Kidney glomerular epithelial cell (primary cell): Measurements from ENCODE around the gene CORO6.
A peak's percentile ranks its signal among the peaks of the same experiment; 100 is the strongest.

Experiments
- DNase-seq: peaks from one replicate; lab custom pipeline; 2025; lab: John Stamatoyannopoulos, UW

The CORO6 gene

GRCh38 chr17:29577001-29577370, 45.7 kb downstream of the CORO6 start:
- DNase-seq = no peak

GRCh38 chr17:29576214-29577000, 46.3 kb downstream of the CORO6 start:
- DNase-seq = no peak

GRCh38 chr17:29575511-29576213, 47.0 kb downstream of the CORO6 start:
- no peak for DNase-seq

DNA sequence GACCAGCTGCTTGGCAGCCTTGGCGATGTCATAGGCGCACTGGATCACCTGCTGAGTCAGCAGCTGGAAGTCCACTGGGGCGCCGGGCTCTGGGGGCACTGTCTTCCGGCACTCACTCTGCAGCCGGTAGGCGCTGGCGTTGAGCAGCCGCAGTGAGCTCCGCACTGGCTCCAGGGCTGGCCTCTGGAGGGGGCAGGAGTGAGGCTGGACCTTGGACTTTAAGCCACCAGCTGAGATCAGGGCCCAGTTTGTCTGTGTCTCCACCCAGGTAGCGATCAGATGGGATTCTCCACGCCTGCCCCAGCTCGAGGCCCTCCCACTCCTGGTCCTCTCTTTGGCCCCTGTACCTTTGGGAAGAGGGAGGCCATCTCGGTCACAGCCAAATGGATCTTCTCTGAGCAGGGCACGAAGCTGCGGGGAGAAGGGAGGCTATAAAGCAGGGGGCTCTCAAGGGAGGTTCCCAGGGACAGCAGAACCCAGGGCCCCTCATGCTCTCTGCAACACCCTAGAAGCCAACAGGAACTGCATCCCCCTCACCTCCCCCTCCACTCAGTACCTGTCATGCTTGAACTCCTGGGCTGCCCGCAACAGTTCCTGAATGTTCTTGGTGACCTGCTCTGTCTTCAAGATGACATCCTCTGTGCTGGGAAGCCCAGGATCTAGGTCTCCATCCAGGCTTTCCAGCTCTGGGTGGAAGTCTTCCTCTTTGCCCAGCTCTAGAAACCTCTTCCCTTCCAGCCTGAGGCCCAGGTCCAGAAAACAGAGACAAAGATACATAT, 47.8 kb downstream of the CORO6 start:
- DNase-seq = no peak

GRCh38 chr17:29573871-29574731, 48.6 kb downstream of the CORO6 start:
- DNase-seq = no peak

DNA sequence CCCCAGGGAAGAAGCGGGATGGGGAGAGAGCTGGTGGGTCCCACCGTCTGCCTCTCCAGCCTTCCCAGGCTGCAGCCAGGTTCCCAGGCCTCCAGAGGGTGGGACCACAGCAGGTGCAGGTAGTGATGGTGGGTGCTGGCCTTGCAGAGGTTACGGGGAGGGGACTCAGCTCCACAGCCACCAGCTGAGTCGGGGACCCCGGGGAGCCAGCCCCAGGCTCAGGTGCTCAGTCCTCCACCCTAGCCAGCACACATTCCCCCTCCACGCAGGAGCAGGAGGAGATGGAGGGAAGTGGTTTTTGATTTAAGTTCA, 49.2 kb downstream of the CORO6 start:
- DNase-seq = no peak

DNA sequence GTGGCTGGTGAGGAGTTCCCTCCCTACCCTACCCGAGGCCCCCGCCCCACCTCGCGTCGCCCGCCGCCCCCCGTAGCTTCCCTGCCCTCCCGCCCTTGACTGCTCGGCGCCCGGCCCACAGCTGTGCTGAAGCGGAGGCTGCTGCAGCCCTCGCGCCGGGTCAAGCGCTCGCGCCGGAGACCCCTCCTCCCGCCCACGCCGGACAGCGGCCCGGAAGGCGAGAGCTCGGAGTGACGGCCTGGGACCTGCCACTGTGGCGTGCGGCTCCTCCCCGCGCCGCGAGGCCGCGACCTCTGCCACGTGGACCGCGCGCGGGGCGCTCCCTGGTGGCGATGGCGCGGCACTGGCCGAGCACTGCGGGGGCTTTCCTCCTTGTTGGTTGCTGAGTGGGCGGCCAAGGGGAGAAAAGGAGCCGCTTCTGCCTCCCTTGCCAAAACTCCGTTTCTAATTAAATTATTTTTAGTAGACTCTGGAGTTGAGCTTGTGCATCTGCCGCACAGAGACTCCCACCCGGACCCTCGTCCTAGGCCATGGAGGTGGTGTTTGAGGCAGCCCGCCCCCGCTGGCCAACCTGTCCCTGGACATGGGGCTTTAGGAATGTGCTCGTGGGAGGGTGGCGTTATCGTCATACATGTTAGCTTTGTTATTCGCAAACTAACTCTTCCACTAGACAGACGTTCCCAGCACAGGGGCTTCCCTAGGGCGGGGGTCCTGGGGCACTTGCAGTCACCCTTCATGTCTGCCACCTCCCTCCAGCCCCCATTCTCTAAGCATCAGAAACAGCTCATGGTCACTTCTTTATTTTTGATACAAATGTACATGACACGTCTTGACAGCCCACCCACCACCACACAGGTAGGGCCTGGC, 49.8 kb downstream of the CORO6 start:
- DNase-seq = no peak

- DNase-seq = no peak
Measured at GRCh38 chr17:29571883-29572681, 50.6 kb downstream of the CORO6 start.

DNA sequence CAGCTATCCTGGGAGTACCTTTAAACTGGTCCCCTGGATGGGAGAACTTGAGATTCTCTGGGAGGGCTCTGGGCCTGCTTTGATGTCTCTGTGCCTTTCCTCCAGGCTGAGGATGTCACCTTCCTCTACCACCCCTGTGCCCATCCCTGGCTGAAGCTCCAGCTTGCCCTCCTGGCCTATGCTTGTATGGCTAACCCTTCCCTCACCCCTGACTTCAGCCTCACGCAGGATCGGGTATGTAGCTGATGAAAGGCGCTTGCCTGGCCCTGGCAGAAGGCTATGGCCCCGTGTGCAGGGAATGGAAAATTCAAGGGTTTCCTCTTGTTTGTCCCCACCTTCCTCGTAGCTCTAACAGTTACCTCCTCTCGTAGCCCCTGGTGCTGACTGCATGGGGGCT, 51.2 kb downstream of the CORO6 start:
- no peak for DNase-seq

DNA sequence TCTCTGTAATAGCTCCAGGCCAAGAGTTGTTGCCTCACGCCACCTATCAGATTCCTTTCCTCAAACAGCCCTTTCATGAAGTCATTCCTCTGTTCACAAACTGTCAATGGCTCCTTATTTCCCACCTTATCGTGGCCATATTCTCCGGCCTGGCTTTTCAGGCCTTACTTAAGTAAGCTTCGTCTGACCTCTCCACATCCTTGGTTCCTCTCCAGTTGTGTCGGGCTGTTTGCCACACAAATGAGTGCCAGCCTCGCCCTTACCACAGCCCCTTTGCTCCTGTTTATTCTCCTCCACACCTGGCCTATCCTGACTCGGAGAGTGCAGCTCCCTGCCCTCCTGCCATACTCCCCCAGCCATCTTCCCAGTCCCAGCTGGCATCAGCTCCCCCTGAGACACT, 52.2 kb downstream of the CORO6 start:
- no peak for DNase-seq

- no peak for DNase-seq
Measured at GRCh38 chr17:29569245-29569950, 53.3 kb downstream of the CORO6 start.

DNA sequence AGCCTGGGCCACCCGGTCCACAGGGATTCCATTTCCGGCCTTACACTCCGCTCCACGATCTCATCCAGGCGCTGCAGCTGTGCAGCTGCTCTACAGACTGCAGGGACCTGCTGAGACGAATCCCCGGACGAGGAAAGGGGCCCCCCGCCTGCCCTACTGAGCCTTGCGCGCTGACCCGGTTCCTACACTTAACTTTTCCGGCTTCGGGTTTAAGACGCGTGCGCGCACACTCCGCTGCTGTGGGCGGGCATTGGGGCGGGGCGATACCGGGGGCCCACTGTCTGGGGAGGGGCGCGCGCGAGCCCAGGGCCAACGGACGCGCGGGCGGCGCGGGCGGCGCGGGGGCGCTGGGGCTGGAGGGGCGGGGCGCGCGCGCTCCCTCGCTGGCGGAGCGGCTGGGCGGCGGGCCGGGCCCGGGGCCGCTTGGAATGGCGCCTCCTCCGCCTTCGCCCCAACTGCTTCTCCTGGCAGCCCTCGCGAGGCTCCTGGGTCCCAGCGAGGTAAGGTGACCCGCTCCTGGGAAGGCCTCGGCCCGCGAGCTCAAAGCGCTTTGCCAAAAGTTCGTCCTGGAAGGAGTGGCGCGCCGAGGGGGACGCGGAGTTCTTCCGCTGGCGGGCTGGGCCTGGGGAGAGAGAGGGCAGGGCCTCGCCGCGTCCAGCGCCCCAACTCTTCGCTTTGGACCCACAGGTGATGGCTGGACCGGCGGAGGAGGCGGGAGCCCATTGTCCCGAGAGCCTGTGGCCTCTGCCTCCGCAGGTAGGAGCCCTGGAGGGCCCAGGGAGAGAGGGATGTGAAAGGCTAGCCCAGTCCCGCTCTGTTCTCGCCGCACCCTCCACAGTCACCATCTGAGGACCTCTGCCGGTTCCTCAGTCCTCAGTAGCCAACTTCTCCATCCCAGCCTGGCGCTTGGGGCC, 54.1 kb downstream of the CORO6 start, which contains the start of gene TP53I13:
TSS of gene TP53I13 (plus strand) at position 371 of the 914 bp plus-strand sequence. CDS start at position 429, 58 bp downstream.
- peak; percentile 58 for DNase-seq

- DNase-seq = peak; percentile 29
Measured at GRCh38 chr17:29567554-29568330, 55.0 kb downstream of the CORO6 start.

DNA sequence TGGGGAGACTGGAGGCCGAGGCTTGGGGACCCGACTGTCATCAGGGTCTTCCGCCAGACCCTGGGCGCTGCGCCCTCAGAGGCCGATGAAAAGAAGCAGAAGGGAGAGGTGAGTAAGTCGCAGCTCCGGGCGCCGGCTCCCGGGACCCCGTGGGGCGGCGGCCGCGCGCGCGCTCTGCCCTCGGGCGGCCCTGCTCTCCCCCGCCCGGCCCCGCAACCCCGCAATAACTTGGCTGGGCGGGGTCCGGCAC, 55.5 kb downstream of the CORO6 start:
- no peak for DNase-seq

DNA sequence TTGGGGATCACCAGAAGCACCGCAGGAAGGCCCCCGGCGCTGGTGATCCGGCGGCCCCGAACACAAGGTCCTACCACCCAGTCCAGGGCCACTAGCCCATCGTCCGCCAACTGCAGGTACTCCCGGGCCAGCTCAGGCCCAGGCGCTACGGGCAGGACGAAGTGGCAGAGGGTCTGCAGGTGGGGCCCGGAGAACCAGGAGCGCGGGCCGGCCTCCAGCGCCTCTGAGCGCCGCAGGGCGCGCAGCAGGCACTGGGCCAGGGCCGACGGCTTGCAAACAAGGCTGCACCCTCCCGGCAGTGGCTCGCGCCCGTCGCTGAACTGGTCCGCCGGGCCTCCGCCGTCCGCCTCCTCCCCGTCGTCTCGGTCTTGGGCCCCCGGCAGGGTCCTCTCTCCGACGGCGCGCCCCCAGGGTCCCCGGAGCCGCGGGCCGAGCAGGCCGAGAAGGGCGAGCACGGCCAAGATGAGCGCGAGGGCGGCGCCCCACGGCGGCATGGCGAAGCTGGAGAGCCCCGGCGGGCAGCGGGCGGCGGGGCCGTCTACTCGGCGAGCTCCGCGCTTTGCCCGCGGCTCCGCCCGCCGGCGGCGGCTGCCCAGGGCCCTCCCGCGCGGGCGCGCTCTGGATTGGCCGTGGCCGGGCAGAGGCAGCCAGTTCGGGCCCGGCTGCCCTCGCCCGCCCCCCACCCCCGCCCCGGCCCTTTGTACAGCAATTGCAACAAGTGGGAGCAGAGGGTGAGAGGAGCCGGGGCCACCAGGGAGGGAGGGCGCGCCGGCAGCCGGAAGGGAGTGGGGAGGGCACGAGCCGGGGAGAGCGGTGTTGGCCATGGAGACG, 56.0 kb downstream of the CORO6 start, which contains the start of gene ABHD15:
TSS of gene ABHD15 (minus strand) at position 565 of the 831 bp plus-strand sequence. CDS start at position 494, 71 bp downstream.
- DNase-seq = peak; percentile 40

DNA sequence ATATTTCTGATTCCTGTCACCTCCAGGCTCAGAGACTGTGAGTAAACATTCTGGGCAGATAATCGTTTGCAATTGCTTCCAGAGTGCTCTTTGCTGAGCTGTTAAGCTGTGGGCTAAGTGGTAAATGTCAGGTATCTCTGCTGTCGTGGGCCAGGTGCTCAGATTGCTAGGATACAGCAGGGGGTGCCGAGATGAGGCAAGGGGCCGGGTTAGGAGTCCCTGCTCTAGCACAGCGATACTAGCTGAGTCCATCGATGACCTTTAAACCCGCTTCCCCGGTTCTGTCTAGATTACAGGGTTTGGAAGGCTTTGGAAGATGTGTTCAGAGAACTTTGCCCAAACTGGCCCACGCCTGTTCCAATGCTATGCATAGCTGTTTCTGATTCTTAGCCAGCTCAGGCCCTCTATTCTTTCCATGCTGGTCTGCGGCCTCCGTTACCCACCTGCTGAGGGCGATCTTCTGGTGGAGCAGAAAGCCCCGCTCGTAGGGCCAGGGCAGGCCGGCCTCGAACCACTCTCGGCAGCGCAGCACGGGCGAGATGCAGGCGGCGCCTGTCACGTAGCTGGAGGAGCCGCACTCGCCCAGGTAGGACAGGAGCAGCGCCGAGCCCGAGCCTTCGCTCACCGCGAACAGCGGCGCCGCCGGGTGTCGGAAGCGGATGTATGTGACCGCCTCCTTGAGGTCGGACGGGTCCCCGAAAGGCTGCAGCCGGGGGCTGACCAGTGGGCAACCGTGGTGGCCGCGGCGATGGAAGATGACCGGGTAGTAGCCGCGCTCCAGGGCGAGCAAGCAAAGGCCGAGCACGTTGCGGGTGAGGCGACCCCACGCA, 56.9 kb downstream of the CORO6 start:
- DNase-seq = no peak
